Prostate gland (tissue), 2 donors: ENCODE data around the gene DENND4A.

ENCODE experiments used
- POLR2A ChIP-seq: fragments of 450-650 bp; IDR thresholded peaks from one replicate; pipeline ENCODE4 v1.6.1; 2016; ENCODE audit warnings: antibody characterized with exemption, mild to moderate bottlenecking
- TF ChIP-seq, protein P1 (sequence below), 4 experiments: fragments of 200-600 bp in 2 of 4; fragments of 450-650 bp in 2 of 4; sonication (generic) in 2 of 4; IDR thresholded peaks; 1 replicate in 3 of 4; 2 replicates in 1 of 4; pipeline ENCODE4 v1.5.1; 2016 to 2019; ENCODE audit warnings: antibody characterized with exemption in 4 of 4, mild to moderate bottlenecking in 2 of 4, moderate library complexity in 2 of 4

DNA sequence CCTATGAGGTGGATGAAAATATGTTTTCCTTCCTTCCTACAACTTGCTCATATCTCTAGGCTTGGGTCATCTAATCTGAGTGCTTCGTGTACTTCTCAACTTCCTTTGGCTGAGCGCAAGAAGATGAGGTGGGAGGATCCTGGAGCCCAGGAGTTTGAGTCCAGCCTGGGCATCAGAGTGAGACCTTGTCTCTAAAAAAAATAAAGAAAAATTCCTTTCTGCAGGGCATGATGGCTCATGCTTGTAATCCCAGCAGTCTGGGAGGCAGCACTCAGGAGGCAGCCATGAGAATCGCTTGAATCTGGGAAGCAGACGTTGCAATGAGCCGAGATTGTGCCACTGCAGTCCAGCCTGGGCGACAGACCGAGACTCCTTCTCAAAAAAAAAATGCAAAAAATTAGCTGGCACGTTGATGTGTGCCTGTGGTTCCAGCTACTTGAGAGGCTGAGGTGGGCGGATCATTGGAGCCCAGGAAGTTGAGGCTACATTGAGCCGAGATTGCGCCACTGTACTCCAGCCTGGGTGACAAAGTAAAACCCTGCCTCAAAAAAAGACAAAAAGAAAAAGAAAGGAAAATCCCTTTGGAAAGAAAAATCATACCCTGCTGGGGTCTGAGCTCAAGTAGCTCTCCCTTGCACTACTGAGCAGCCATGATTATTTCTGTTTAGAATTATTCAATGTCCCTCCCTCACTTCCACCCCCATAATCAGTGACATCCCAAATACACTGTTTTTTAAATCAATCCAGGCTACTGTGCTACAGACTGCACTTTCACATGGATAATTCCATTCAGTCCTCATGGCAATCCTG is 49.2 kb upstream of the DENND4A start:
- TF ChIP-seq, protein P1, sequence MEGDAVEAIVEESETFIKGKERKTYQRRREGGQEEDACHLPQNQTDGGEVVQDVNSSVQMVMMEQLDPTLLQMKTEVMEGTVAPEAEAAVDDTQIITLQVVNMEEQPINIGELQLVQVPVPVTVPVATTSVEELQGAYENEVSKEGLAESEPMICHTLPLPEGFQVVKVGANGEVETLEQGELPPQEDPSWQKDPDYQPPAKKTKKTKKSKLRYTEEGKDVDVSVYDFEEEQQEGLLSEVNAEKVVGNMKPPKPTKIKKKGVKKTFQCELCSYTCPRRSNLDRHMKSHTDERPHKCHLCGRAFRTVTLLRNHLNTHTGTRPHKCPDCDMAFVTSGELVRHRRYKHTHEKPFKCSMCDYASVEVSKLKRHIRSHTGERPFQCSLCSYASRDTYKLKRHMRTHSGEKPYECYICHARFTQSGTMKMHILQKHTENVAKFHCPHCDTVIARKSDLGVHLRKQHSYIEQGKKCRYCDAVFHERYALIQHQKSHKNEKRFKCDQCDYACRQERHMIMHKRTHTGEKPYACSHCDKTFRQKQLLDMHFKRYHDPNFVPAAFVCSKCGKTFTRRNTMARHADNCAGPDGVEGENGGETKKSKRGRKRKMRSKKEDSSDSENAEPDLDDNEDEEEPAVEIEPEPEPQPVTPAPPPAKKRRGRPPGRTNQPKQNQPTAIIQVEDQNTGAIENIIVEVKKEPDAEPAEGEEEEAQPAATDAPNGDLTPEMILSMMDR (IDR thresholded peaks at IDR 0.05): no peak
- no peak for TF ChIP-seq POLR2A
